HG02981 (cell line): ENCODE data around the gene EMP1.

Source experiments
- ATAC-seq: cut with Tn5 transposase; IDR thresholded peaks from one replicate; pipeline ENCODE4 v1.9.1; 2021; ENCODE audit warnings: mild to moderate bottlenecking, moderate library complexity; ENCODE audit not compliant: unreplicated experiment

EMP1 gene

GRCh38 chr12:13195250-13195649, 1.3 kb upstream of the EMP1 start:
- no peak for ATAC-seq

GRCh38 chr12:13195785-13196129, 769 bp upstream of the EMP1 start:
- no peak for ATAC-seq

GRCh38 chr12:13197032-13197431, 506 bp downstream of the EMP1 start:
- no peak for ATAC-seq

GRCh38 chr12:13197526-13198143, 1.1 kb downstream of the EMP1 start:
- ATAC-seq: no peak

GRCh38 chr12:13198241-13198640, 1.7 kb downstream of the EMP1 start:
- ATAC-seq: no peak

- no peak for ATAC-seq
Observed at GRCh38 chr12:13198876-13199275, 2.4 kb downstream of the EMP1 start.

GRCh38 chr12:13199592-13199991, 3.1 kb downstream of the EMP1 start:
- no peak for ATAC-seq

- no peak for ATAC-seq
Observed at GRCh38 chr12:13200841-13201240, 4.3 kb downstream of the EMP1 start.

- no peak for ATAC-seq
Observed at GRCh38 chr12:13203034-13203922, 6.8 kb downstream of the EMP1 start.

GRCh38 chr12:13204428-13204827, 7.9 kb downstream of the EMP1 start:
- ATAC-seq: no peak

GRCh38 chr12:13205809-13206559, 9.5 kb downstream of the EMP1 start:
- ATAC-seq: no peak

GRCh38 chr12:13206560-13206897, 10.0 kb downstream of the EMP1 start:
- ATAC-seq: no peak

- no peak for ATAC-seq
Observed at GRCh38 chr12:13208533-13209435, 12.3 kb downstream of the EMP1 start.

- ATAC-seq: no peak
Observed at GRCh38 chr12:13209436-13210235, 13.1 kb downstream of the EMP1 start.

- ATAC-seq: no peak
Observed at GRCh38 chr12:13210236-13211190, 14.0 kb downstream of the EMP1 start.

GRCh38 chr12:13211191-13211858, 14.8 kb downstream of the EMP1 start:
- ATAC-seq: no peak

- no peak for ATAC-seq
Observed at GRCh38 chr12:13211859-13212664, 15.5 kb downstream of the EMP1 start.

- ATAC-seq: no peak
Observed at GRCh38 chr12:13215056-13215455, 18.5 kb downstream of the EMP1 start.
